ENCODE measurements around the gene NREP.

DNA sequence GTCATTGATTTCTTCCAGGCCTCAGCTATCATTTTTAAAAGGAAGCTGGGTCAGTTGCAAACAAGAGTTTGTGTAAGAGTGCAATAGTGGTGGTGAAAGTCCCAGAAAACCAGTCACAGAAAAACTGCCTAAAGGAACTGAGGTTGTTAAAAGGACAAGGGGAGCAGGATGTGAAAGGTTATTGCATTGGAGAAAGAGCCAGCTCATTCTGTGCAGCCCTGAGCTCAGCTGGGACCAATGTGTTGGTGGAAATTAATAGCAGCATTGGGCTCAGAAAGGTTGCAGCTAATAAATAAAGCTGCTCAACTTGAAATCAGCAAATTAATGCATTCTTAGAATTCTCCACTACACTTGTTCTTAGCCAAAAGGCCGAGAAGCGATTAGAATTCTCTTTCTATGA lies 34.9 kb downstream of the NREP start:
- TF ChIP-seq, protein P1, sequence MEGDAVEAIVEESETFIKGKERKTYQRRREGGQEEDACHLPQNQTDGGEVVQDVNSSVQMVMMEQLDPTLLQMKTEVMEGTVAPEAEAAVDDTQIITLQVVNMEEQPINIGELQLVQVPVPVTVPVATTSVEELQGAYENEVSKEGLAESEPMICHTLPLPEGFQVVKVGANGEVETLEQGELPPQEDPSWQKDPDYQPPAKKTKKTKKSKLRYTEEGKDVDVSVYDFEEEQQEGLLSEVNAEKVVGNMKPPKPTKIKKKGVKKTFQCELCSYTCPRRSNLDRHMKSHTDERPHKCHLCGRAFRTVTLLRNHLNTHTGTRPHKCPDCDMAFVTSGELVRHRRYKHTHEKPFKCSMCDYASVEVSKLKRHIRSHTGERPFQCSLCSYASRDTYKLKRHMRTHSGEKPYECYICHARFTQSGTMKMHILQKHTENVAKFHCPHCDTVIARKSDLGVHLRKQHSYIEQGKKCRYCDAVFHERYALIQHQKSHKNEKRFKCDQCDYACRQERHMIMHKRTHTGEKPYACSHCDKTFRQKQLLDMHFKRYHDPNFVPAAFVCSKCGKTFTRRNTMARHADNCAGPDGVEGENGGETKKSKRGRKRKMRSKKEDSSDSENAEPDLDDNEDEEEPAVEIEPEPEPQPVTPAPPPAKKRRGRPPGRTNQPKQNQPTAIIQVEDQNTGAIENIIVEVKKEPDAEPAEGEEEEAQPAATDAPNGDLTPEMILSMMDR (IDR thresholded peaks at IDR 0.05; ENCODE audit: borderline replicate concordance, extremely low read depth, low read length, poor library complexity, severe bottlenecking), result no peak
- no peak for TF ChIP-seq EZH2 (IDR thresholded peaks at IDR 0.05; ENCODE audit: borderline replicate concordance, low read depth, low read length, severe bottlenecking)
